ENCODE measurements around the gene PPP2R5A. TPM values are rescaled to one million over a fixed set of nuclear protein-coding genes. Genes with fewer than 3 reads are reported as not detected.

The PPP2R5A gene
- total and polyA plus RNA-seq, 2 of the 13 experiments (the other 11 are each of a cell fraction or from before 2014, with no cell fraction given), result 22.0 to 31.4 TPM

DNA sequence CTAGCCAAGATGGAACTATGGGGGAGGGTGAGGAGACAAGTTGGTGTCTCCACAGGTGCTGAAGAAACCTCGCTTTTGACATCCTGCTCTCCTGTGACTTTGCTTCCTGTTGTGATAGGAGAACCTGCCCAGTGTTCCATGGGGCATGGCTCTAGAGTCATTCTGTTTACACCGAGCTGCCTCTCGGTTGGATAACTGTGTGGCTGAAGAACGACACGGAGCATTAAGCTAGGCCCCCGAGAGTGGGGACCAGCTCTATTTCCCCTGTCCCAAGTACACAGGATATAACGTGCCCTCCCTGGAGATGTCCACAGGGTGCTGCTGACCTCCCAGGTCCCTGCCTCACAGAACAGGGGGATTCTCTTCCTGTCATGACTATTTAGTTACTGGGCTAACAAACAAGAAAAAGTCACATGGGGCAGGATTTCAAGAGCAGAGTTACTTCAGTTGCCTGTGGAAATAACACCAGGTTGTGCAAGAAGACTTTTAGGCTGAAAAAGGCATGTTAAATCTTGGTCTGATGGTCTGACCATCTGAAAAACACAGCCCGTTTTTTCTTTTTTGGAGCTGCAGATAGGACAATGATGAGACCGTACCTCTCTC, 29.4 kb upstream of the PPP2R5A start (continued):
- TF ChIP-seq, protein P1, sequence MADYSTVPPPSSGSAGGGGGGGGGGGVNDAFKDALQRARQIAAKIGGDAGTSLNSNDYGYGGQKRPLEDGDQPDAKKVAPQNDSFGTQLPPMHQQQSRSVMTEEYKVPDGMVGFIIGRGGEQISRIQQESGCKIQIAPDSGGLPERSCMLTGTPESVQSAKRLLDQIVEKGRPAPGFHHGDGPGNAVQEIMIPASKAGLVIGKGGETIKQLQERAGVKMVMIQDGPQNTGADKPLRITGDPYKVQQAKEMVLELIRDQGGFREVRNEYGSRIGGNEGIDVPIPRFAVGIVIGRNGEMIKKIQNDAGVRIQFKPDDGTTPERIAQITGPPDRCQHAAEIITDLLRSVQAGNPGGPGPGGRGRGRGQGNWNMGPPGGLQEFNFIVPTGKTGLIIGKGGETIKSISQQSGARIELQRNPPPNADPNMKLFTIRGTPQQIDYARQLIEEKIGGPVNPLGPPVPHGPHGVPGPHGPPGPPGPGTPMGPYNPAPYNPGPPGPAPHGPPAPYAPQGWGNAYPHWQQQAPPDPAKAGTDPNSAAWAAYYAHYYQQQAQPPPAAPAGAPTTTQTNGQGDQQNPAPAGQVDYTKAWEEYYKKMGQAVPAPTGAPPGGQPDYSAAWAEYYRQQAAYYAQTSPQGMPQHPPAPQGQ (CRISPR knock-in tag; IDR thresholded peaks at IDR 0.05; ENCODE audit: borderline replicate concordance), result no peak
- TF ChIP-seq ZNF101 (CRISPR knock-in tag; IDR thresholded peaks at IDR 0.05; ENCODE audit: borderline replicate concordance, low read depth) (no peak), POLR2AphosphoS5 (IDR thresholded peaks at IDR 0.05; ENCODE audit: low read depth, low read length) (peak; percentile 48), RBM39 (IDR thresholded peaks at IDR 0.05; ENCODE audit: low read depth, low read length, poor library complexity, severe bottlenecking) (no peak), GATAD2A (CRISPR knock-in tag; IDR thresholded peaks at IDR 0.05) (peak; percentile 87), NFIB (CRISPR knock-in tag; IDR thresholded peaks at IDR 0.05; ENCODE audit: borderline replicate concordance) (no peak), TBL1XR1 (IDR thresholded peaks at IDR 0.05; ENCODE audit: borderline replicate concordance, low read length, partially characterized antibody) (no peak), ZNF646 (CRISPR knock-in tag; IDR thresholded peaks at IDR 0.05) (no peak), ZNF230 (CRISPR knock-in tag; IDR thresholded peaks at IDR 0.05) (no peak), BCLAF1 (IDR thresholded peaks at IDR 0.05) (no peak), NFIC (IDR thresholded peaks at IDR 0.05; ENCODE audit: low read length) (no peak), ZNF34 (CRISPR knock-in tag; IDR thresholded peaks at IDR 0.05; ENCODE audit: borderline replicate concordance) (no peak), ZGPAT (CRISPR knock-in tag; IDR thresholded peaks at IDR 0.05) (0 out of 2 replicates have a peak, but pooled peaks have one; percentile 12), ZNF441 (CRISPR knock-in tag; IDR thresholded peaks at IDR 0.05; ENCODE audit: borderline replicate concordance) (no peak), MEF2D (CRISPR knock-in tag; IDR thresholded peaks at IDR 0.05) (no peak), ZFAT (CRISPR knock-in tag; conservative IDR thresholded peaks at IDR 0.05) (no peak)

Data from HepG2 (cell line).